ENCODE results near the gene RAPGEF4.

DNA sequence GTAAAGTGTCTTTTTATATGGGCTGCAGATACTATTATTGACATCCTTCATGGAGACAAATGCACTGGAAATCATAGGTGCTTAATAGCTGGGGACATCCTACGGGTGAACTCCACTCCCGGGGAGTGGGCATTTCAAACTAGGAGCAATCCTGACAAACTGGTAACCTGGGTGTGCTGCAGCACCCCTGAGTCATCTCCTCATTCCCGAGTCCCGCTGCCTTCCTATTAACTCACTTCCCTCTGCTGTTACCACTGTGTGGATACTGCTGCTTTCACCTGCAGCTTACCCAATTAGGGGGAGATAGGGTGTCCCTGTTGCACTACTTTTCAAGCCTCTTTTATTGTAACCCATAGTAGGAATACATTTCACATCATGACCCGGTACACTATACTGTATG lies 134.2 kb downstream of the RAPGEF4 start:
- no peak for TF ChIP-seq POLR2AphosphoS5 (IDR thresholded peaks at IDR 0.05; ENCODE audit: borderline replicate concordance, low read depth, low read length)
- no peak for TF ChIP-seq EZH2 (IDR thresholded peaks at IDR 0.05)

Data from SK-N-MC (cell line).